Hepatic stellate cell (primary cell): ENCODE measurements around the gene PAIP2.

Source experiments
- DNase-seq: peaks from one replicate; pipeline ENCODE4 v3.0.0; 2011; ENCODE audit warnings: low spot score

Gene PAIP2

GRCh38 chr5:139410993-139411828 lies 69.6 kb downstream of the PAIP2 start:
- DNase-seq: no peak

DNA sequence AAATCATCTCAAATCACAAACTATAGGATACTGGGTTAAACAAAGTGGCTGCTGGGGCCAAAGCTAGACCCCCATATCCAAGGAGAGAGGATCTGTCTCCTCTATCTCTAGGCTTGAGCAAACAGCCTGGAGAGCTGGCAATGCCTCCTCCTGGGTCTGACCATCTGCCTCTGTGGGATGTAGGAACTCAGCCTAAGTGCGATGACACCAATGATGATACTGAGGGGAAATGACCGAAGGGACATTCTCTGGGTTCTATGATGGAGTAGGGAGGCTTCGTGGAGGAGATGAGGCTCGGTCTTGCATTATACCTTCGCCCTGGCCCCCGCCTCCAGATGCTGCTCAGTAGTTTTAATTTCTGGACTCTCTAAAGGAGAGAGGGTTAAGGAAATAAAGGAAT lies 71.5 kb downstream of the PAIP2 start:
- DNase-seq: no peak

- no peak for DNase-seq
Observed at GRCh38 chr5:139413963-139414362, 72.3 kb downstream of the PAIP2 start.

GRCh38 chr5:139414581-139415130 lies 73.0 kb downstream of the PAIP2 start:
- DNase-seq: peak; percentile 55

- DNase-seq: no peak
Observed at GRCh38 chr5:139415221-139415861, 73.7 kb downstream of the PAIP2 start.

- no peak for DNase-seq
Observed at GRCh38 chr5:139415869-139416268, 74.2 kb downstream of the PAIP2 start.

GRCh38 chr5:139416651-139417050 lies 75.0 kb downstream of the PAIP2 start:
- DNase-seq: no peak

GRCh38 chr5:139417214-139417613 lies 75.6 kb downstream of the PAIP2 start:
- DNase-seq: no peak

DNA sequence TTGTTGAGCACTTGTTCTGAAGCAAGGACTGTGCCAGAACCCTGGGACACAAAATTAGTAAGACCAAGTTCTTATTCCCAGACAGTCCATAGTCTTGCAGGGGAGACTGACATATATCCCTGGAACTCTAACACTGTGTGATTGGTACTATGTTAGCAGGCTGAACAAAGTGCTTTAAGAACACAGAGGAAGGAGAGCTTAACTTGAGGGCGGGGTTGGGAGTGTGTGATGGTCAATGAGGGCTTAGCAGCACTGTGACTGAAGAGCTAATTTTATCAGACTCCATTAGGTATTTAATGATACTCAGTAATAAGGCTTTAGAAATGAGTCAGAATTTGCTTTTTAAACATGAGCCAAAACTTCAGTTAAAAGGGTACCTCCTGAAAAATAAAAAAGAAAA lies 77.1 kb downstream of the PAIP2 start:
- no peak for DNase-seq
